SU-DHL-6 (cell line): ENCODE measurements around the gene NKTR.

Experiments
- H2AFZ ChIP-seq: fragments of 200-600 bp; sonication (generic); 2 replicates; pipeline ENCODE4 v1.6.1; 2014; ENCODE audit warnings: low read depth, mild to moderate bottlenecking, moderate library complexity, mixed read lengths, antibody characterized with exemption, low read length; ENCODE audit not compliant: severe bottlenecking
- H3F3A ChIP-seq: fragments of 200-600 bp; shearing (Covaris generic); 2 replicates; pipeline ENCODE4 v1.6.0; 2016; ENCODE audit warnings: antibody characterized with exemption, mild to moderate bottlenecking; ENCODE audit not compliant: insufficient read depth
- H3K27ac ChIP-seq: fragments of 200-600 bp; sonication (generic); 2 replicates; pipeline ENCODE4 v1.5.1; 2016; ENCODE audit warnings: low read depth, mild to moderate bottlenecking, low read length, moderate library complexity, mixed read lengths
- H3K27me3 ChIP-seq: fragments of 200-600 bp; sonication (generic), shearing (Covaris generic); 2 replicates; pipeline ENCODE4 v1.6.0; 2014; ENCODE audit warnings: mild to moderate bottlenecking, low read length
- H3K36me3 ChIP-seq: fragments of 200-600 bp; sonication (generic); 2 replicates; pipeline ENCODE4 v1.6.1; 2014; ENCODE audit warnings: mild to moderate bottlenecking, low read length, mixed read lengths
- H3K4me2 ChIP-seq: fragments of 300-600, 200-600 bp; shearing (Covaris generic), sonication (generic); 2 replicates; pipeline ENCODE4 v1.6.0; 2014; ENCODE audit warnings: low read length, low read depth, mild to moderate bottlenecking; ENCODE audit not compliant: poor library complexity, severe bottlenecking
- H3K4me3 ChIP-seq: fragments of 200-600 bp; sonication (generic); 2 replicates; pipeline ENCODE4 v1.5.1; 2014; ENCODE audit warnings: antibody characterized with exemption, low read length, mild to moderate bottlenecking, mixed read lengths; ENCODE audit not compliant: insufficient read depth, poor library complexity, severe bottlenecking
- H3K79me2 ChIP-seq: fragments of 200-600 bp; sonication (generic); 2 replicates; pipeline ENCODE4 v1.6.1; 2014; ENCODE audit warnings: mild to moderate bottlenecking, low read length, moderate library complexity; ENCODE audit not compliant: insufficient read depth
- H3K9ac ChIP-seq: fragments of 200-600 bp; sonication (generic); 2 replicates; pipeline ENCODE4 v1.7.0; 2014; ENCODE audit warnings: mild to moderate bottlenecking, low read length
- H3K9me2 ChIP-seq: fragments of 200-600 bp; sonication (generic); replicated peaks from 2 replicates; pipeline ENCODE4 v1.6.1; 2014; ENCODE audit warnings: low read length; ENCODE audit not compliant: insufficient read depth
- H3K9me3 ChIP-seq: fragments of 200-600 bp; sonication (generic); 2 replicates; pipeline ENCODE4 v1.6.1; 2014; ENCODE audit warnings: low read length, mixed read lengths; ENCODE audit not compliant: insufficient read depth
- H4K20me1 ChIP-seq: fragments of 200-600 bp; sonication (generic); 2 replicates; pipeline ENCODE4 v1.6.1; 2014; ENCODE audit warnings: low read depth, mild to moderate bottlenecking, antibody characterized with exemption, low read length, moderate library complexity, mixed read lengths
- CTCF ChIP-seq: fragments of 200-600 bp; sonication (generic); IDR thresholded peaks from one replicate; pipeline ENCODE4 v1.5.1; 2017; ENCODE audit warnings: antibody characterized with exemption, mild to moderate bottlenecking, low read length, moderate library complexity; ENCODE audit not compliant: insufficient read depth, poor library complexity, severe bottlenecking
- EZH2phosphoT487 ChIP-seq: fragments of 200-600 bp; sonication (generic), shearing (Covaris generic); conservative IDR thresholded peaks from 2 replicates; pipeline ENCODE4 v1.6.1; 2018; ENCODE audit warnings: mild to moderate bottlenecking, antibody characterized with exemption, low read length, moderate library complexity, mixed read lengths

Gene NKTR

GRCh38 chr3:42657675-42658074 is 57.2 kb downstream of the NKTR start:
- no peak overlapping the region for H2AFZ ChIP-seq
- H3K9ac ChIP-seq, result no peak overlapping the region
- no peak overlapping the region for H3K4me2 ChIP-seq
- H3K79me2 ChIP-seq, result no peaks in the 10 kb centered on the region
- no peak overlapping the region for H3K27ac ChIP-seq
- no peaks in the 10 kb centered on the region for H3K9me3 ChIP-seq
- H3K27me3 ChIP-seq, result no peaks in the 10 kb centered on the region
- no peaks in the 10 kb centered on the region for H3K36me3 ChIP-seq
- no peak overlapping the region for H3K4me3 ChIP-seq
- no peaks in the 10 kb centered on the region for H4K20me1 ChIP-seq
- H3F3A ChIP-seq, result no peaks in the 10 kb centered on the region
- TF ChIP-seq CTCF (no peak), EZH2phosphoT487 (no peak)
- H3K9me2 ChIP-seq, result no peaks in the 10 kb centered on the region

- Histone ChIP-seq H3K4me2 (no peak overlapping the region), H2AFZ (no peak overlapping the region), H3K9me3 (no peaks in the 10 kb centered on the region), H4K20me1 (no peaks in the 10 kb centered on the region), H3K9me2 (no peaks in the 10 kb centered on the region), H3K4me3 (no peak overlapping the region), H3F3A (no peaks in the 10 kb centered on the region), H3K36me3 (no peaks in the 10 kb centered on the region), H3K27me3 (no peaks in the 10 kb centered on the region), H3K79me2 (no peaks in the 10 kb centered on the region), H3K9ac (no peak overlapping the region), H3K27ac (no peak overlapping the region)
- TF ChIP-seq EZH2phosphoT487 (no peak), CTCF (no peak)
These were observed 57.7 kb downstream of the NKTR start for GRCh38 chr3:42658091-42658770.

GRCh38 chr3:42658771-42659390 is 58.4 kb downstream of the NKTR start:
- no peak overlapping the region for H3K9ac ChIP-seq

More at GRCh38 chr3:42658771-42659390, 58.4 kb downstream of the NKTR start:
- no peaks in the 10 kb centered on the region for H3K27me3 ChIP-seq
- H3K36me3 ChIP-seq, result no peaks in the 10 kb centered on the region
- TF ChIP-seq CTCF (no peak), EZH2phosphoT487 (no peak)
- H3K9me2 ChIP-seq, result no peaks in the 10 kb centered on the region
- H3K4me3 ChIP-seq, result no peak overlapping the region
- H3K9me3 ChIP-seq, result no peaks in the 10 kb centered on the region
- no peak overlapping the region for H3K4me2 ChIP-seq
- H2AFZ ChIP-seq, result no peak overlapping the region
- no peaks in the 10 kb centered on the region for H3F3A ChIP-seq
- no peak overlapping the region for H3K27ac ChIP-seq
- H4K20me1 ChIP-seq, result no peaks in the 10 kb centered on the region
- H3K79me2 ChIP-seq, result no peaks in the 10 kb centered on the region
